NCI-H1694 (cell line): Measurements from ENCODE around the gene KDM4B.

Source experiments
- DNase-seq: peaks from one replicate; lab custom pipeline; 2025; lab: John Stamatoyannopoulos, UW

The KDM4B gene

GRCh38 chr19:5137114-5137513 is 168.2 kb downstream of the KDM4B start:
- no peak for DNase-seq

GRCh38 chr19:5137571-5138124 is 168.7 kb downstream of the KDM4B start:
- peak; percentile 6 for DNase-seq

- DNase-seq = no peak
These were observed 170.0 kb downstream of the KDM4B start for GRCh38 chr19:5138606-5139582.

GRCh38 chr19:5139583-5140325 is 170.8 kb downstream of the KDM4B start:
- DNase-seq = no peak

DNA sequence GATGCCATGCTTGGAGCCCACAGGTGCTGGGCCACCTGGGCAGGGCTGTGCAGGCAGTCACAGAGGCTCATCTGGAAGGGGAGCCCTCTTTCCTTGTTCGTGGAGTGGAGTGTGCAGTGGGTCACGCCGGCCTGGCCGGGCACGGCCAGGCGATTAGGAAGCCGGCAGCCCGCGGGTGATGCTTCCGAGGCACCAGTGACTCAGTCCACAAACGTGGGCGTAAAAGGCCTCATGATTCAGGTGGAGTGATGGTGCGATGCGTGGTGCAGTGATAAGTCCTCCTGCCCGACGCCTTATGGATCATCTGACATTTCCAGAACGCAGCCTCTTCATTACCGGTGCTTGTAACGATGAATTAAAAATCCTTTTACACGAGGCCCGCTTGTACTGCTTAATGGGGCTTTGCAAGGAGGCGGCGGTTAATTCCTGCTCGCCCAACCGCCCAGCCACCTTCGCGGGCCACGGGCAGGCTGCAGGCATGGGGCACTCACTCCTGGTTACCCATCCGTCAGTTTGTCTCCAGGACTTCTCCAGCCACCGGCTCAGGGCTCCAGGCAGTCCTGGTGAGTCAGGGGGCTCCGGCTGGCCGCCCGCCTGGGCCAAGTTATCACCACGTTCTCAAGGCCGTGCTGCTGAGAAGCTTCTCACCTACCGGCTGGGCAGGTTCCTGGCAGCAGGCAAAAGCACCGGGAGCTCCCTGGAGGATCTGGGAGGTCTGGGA is 172.4 kb downstream of the KDM4B start:
- no peak for DNase-seq

DNA sequence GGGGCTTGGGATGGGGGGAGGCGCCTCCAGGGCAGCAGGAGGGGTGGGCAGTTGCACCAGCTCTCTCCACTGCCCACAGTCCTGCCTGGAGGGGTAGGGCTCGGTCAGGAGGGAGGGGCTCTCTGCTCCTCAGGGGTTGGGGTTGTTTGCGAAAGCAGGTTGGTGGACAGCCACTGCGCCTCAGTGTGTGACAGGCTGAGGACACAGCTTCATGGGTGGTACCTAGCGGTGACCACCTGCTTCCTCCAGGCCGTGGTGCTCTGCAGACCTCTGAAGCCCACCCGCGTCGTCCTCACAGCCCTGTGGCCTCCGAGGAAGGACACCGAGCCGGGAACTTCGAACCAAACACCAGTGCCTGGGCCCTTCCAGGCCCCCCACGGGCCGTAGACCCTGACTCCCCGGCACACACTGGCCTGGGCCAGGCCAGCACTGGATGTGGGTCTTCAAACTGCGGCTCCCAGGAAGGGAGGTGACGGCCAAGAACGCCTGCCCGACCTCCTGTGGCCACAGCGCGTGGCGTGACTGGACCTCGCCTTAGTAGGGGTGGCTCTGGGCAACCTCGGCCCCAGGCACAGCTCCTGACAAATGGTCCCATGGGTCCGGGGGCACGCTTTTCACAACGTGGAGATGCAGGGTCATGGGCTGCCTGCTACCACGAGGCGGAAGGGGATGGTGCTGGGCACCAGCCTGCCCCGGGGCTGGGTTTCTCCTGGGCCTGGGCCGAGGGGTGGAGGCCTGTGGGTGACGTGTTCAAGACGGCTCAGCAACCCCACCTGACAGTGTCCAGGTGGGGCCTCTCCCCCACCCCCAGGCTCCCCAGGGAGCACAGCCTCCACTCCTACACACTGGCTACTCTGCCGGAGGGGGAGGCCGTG is 173.2 kb downstream of the KDM4B start:
- DNase-seq = no peak

DNA sequence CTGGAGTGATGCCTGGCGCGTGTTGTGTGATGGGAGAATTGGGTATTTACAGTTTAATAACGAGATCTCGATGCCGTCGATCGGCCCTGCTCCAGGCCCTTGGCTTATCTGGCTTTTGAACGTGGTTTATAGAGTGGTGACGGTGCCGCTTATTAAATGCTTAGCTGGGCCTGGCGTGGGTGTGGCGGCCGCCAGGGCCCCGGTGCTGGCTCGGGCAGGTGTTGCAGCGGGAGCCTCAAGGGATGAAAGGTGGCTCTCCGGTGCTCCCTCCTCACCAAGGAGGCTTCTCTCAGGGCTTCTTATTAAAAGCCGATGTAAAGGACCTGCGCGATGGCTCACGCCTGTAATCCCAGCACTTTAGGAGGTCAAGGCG is 173.8 kb downstream of the KDM4B start:
- no peak for DNase-seq

DNA sequence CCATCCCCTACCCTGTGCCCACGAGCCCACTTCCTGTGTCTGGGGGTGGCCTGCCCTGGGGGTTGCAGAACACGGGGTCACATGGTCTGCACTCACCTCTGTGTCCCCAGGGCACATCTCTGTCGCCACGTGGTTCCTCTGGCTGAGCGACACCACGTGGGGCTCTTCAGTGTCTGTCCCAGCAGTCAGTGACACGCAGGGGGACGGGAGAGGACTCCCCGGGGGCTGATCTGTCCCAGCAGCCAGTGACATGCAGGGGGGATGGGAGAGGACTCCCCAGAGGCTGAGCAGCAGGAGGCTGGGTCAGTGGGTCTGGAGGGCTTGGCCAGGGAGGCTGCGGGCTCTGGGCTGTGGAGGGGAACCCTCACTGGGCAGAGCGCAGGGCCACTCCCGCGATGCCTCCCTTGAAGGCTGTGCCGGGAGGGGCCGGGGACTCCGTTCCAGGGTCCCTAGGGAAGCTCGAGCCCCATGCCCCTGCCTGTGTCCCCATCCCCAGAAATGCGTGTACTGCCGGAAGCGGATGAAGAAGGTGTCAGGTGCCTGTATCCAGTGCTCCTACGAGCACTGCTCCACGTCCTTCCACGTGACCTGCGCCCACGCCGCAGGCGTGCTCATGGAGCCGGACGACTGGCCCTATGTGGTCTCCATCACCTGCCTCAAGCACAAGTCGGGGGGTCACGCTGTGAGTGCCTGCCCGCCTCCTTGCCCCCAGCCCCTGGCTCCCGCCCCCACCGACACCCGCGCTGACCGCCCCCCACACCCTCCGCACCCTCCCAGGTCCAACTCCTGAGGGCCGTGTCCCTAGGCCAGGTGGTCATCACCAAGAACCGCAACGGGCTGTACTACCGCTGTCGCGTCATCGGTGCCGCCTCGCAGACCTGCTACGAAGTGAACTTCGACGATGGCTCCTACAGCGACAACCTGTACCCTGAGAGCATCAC is 174.8 kb downstream of the KDM4B start:
- DNase-seq = no peak

GRCh38 chr19:5144545-5145179 is 175.7 kb downstream of the KDM4B start:
- no peak for DNase-seq

DNA sequence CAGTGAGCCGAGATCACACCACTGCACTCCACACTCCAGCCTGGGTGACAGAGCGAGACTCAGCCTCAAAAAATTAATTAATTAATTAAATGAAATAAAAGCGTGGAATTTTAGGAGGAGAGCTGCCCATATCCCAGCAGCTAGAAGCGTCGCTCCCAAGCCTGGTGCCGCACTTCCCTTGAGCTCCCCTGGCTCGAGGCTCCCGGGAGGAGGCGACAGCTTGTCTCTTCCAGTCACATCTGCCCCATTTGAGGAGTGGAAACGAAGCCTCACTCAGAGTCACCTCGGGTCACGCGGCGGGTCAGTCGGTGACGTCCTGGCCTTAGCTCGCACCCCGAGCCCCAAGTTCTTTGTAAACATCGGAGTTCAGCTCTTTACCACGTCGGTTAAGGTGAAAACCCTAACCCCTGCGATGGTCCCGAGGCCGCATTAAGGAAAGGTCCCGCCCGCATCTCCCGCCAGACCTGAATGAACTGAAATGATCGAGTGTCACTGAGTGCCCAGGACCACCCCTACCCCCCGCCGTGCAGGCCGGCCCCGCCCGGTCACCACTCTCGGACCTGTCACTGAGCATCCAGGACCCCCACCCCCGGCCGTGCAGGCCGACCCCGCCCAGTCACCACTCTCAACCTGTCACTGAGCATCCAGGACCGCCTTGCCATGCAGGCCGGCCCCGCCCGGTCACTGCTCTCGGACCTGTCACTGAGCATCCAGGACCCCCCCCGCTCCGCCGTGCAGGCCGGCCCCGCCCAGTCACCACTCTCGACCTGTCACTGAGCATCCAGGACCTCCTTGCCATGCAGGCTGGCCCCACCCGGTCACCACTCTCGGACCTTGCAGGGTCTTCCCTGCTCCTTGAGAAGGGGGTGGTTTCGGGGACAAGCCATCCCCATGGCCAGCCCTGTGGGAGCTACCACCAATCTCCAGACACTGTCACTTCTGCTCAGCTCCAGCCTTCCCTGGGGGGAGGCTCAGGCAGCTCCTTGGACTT is 176.9 kb downstream of the KDM4B start:
- no peak for DNase-seq

GRCh38 chr19:5147074-5147977 is 178.4 kb downstream of the KDM4B start:
- DNase-seq = no peak

- DNase-seq = no peak
These were observed 179.3 kb downstream of the KDM4B start for GRCh38 chr19:5147978-5148793.

- no peak for DNase-seq
These were observed 179.9 kb downstream of the KDM4B start for GRCh38 chr19:5148794-5149190.

- DNase-seq = no peak
These were observed 180.6 kb downstream of the KDM4B start for GRCh38 chr19:5149508-5149907.

DNA sequence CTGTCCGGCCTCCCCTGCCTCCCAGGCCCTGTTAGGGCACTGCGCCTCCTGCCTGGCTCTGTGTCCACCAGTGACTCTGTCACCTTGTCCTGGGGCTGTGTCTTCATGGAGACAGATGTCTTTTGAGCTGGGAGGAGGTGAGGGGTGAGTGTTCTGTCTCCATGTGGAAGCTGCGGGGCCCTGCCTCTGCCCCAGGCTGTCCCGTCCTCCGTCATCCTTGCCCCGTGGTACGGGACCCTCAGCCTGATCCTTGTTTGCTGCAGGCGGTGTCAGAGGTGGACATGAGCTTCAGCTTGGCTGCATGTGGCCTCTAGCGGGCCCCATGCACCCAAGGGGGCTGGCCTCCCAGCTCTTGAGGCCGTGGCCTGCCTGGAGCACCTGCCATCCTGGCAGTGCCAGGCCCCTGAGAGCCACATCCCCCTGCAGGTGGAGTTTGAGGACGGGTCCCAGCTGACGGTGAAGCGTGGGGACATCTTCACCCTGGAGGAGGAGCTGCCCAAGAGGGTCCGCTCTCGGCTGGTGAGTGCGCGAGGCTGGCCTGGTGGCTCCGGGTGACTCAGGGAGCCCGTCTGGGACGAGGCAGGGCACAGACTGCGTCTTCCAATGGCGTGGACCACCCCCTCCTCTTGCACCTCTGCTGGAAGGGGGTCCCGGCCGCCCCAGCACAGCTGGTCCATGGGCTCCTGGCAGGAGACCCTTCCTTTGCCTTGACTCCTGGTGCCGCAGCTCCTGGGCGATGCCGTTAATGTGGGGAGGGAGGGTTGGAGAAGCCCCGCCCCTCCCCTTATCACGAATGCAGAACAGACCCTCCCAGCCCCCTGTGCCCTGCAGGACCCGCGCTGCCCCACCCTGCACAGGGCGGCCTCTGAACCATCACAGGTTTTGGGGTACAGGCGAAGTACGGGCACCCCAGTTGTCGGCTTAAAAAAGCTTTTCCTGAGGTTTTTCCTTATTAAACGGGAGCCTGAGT is 181.3 kb downstream of the KDM4B start:
- DNase-seq = no peak
